ENCODE data around the gene BHLHE23. TPM values are rescaled to one million over a fixed set of nuclear protein-coding genes. Genes with fewer than 3 reads are reported as not detected.

Gene BHLHE23
- not detected for total RNA-seq

DNA sequence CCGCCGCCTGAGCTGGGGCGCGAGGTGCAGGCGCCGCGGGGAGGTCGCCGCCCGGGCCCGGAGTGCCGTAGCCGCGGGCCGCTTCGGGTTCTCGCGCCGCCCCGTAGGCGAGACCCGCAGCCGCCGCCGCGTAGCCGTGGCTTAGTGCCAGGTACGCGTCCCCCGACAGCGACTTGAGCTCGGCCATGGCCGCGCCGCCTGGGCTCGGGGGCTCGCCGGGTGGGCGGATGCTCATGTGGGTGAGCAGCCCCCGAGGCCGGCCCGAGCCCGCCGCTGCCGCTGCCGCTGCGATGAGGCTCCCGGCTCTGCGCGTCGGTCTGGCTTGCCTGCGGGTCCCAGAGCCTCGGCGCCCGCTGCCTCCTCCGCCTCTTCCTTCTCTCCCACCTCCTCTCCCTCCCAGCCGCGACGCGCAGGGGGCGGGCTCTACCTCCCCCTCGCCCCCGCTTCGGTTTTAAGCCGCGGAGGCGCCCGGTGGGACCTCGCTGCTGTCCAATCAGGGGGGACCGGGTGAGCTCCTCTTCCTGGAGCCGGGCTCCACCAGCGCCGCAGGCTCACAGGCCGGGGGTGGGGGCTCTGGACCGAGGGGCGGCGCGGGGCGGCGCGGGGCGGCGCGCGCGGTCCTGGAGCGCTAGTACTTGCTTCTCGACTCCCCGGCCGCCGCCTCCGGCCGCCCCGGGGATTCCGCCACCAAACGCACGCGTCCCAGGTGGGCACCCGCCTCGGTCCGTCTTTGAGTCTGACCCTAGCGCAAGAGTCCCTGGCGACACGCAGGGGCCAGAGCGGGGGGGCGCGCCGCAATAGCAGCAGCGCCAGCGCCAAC, at the start of gene BHLHE23:
Gene BHLHE23, minus strand, starts transcription at position 425 of the 820 bp plus-strand sequence. Its CDS starts 190 bp downstream, at position 235.
- ATAC-seq (replicated peaks) = no peak

DNA sequence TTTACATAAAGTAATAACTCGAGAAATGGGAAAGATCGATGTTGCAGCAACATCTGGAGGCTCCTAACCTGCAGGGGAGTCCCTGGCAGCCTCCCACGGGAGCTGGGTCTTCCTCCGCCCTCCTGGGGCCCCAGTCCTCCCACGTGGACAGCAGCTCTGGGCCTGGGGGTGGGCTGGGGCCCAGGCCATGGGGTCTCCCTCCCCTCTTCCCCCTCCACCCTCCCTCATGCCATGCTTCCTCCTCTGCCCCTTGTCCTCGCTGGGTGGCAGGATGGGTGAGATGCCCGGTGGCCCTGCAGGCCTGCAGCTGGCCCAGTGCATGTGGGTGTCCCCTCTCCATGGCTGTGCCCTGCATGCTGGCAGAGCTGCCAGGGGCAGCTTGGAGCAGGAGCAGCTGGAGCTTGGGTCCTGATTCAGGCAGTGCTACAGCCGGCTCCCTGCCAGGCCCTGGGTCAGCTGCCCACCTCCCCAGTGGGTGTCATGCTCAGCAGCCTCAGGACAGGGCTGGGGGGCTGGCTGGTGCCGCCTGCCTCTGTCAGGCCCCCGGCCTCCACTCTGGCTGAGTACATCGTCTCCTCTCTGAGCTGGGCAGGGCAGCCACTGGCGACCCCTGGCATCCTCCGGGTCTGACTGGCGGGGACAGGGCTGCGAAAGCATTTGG, 48.9 kb upstream of the BHLHE23 start:
- H3K27me3 Mint-ChIP-seq = peaks cover 10% of the 10 kb centered on the region
- no peak overlapping the region for H3K27ac Mint-ChIP-seq
- ATAC-seq (replicated peaks) = no peak
- no peaks in the 10 kb centered on the region for H3K36me3 Mint-ChIP-seq (ENCODE audit: low read depth)
- H3K9me3 Mint-ChIP-seq = no peaks in the 10 kb centered on the region
- H3K4me1 Mint-ChIP-seq = no peaks in the 10 kb centered on the region
- no peak overlapping the region for H3K4me3 Mint-ChIP-seq

More for the DNA sequence above, at the start of gene BHLHE23:
- Mint-ChIP-seq H3K4me3 (no peak within 1 kb of the TSS), H3K27ac (no peak within 1 kb of the TSS), H3K4me1 (peaks cover 7% of the 10 kb centered on the region), H3K27me3 (peaks cover 30% of the 10 kb centered on the region), H3K36me3 (ENCODE audit: low read depth) (no peaks in the 10 kb centered on the region), H3K9me3 (no peaks in the 10 kb centered on the region)

DNA sequence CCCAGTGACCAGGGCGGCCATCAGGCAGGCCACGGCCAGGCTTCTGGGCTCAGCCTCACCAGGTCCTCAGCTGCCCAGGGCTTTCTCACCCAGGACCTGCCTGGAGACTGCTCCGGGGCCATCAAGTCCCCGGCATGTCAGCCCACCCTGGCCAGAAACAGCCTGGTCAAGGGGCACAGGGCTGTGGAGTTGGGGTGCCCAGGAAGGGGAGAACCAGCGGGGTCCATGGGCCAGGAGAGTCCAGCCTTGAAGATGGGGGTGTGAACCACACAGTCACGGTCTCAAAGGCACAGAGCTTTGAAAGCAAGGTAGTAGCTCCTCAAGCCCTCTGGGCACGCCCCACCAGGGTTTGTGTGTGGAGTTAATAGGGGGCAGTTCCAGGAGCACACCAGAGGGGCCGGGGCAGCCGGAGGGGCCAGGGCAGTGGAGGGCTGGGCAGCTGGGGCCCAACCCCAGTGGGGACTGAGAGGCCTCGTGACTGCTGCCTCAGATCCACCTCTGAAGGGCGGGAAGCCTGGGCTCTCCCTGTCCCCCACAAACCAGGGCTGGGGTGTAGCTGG, 48.0 kb upstream of the BHLHE23 start:
- H3K27ac Mint-ChIP-seq = no peak overlapping the region
- H3K36me3 Mint-ChIP-seq (ENCODE audit: low read depth) = no peaks in the 10 kb centered on the region
- ATAC-seq (replicated peaks) = no peak
- H3K4me1 Mint-ChIP-seq = no peaks in the 10 kb centered on the region
- H3K27me3 Mint-ChIP-seq = peaks cover 10% of the 10 kb centered on the region
- no peak overlapping the region for H3K4me3 Mint-ChIP-seq
- no peaks in the 10 kb centered on the region for H3K9me3 Mint-ChIP-seq

DNA sequence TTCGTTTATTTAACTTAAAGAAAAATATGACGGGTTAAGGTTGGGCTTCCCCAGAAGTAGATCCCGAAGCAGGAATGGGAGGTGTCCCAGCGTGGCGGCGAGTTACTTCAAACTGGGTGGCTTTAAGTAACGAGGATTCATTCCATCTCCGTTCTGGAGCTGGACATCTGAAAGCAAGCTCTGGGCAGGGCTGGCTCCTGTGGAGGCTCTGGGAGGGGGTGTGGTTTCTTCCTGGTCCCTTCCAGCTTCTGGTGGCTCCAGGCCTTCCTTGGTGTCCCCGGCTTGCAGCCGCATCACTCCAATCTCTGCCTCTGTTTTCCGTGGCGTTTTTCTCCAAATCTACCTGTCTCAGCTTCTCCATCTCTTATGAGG, 47.3 kb upstream of the BHLHE23 start:
- peaks cover 10% of the 10 kb centered on the region for H3K27me3 Mint-ChIP-seq
- H3K9me3 Mint-ChIP-seq = no peaks in the 10 kb centered on the region
- H3K4me1 Mint-ChIP-seq = no peaks in the 10 kb centered on the region
- no peak overlapping the region for H3K4me3 Mint-ChIP-seq
- ATAC-seq (replicated peaks) = no peak
- no peaks in the 10 kb centered on the region for H3K36me3 Mint-ChIP-seq (ENCODE audit: low read depth)
- no peak overlapping the region for H3K27ac Mint-ChIP-seq

DNA sequence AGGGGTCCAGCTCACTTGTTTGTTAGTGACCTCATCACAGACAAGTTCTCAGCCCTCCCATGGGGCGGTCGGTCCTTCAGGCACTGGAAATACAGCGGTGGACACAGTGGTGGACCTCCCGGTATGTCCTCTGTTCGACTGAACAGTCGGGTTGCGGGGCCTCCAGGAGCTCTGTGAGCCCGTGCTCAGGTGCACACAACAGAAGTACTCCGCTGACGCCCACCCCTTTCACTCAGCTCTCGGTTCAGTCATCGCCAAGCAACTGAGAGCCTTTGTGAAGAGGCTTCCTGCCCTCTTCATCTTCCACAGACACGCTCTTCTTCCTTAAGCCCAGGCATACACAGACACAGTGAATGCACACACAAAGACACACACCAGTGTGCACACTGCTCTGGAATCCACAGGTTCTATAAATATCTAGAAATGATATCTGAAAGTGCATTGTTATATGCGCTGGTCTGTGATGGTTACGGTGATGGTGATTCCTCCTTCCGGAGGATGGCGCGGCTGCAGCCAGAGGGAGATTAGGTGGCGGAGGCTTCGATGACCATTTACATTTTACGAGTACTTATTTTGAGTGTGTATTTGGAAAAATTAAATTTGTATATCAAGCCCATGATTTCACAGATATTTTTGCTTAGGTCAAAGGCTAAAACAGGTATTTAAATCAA, 46.8 kb upstream of the BHLHE23 start:
- H3K36me3 Mint-ChIP-seq (ENCODE audit: low read depth) = no peaks in the 10 kb centered on the region
- H3K27ac Mint-ChIP-seq = no peak overlapping the region
- H3K4me1 Mint-ChIP-seq = no peaks in the 10 kb centered on the region
- peaks cover 10% of the 10 kb centered on the region for H3K27me3 Mint-ChIP-seq
- ATAC-seq (replicated peaks) = no peak
- H3K4me3 Mint-ChIP-seq = no peak overlapping the region
- H3K9me3 Mint-ChIP-seq = no peaks in the 10 kb centered on the region

DNA sequence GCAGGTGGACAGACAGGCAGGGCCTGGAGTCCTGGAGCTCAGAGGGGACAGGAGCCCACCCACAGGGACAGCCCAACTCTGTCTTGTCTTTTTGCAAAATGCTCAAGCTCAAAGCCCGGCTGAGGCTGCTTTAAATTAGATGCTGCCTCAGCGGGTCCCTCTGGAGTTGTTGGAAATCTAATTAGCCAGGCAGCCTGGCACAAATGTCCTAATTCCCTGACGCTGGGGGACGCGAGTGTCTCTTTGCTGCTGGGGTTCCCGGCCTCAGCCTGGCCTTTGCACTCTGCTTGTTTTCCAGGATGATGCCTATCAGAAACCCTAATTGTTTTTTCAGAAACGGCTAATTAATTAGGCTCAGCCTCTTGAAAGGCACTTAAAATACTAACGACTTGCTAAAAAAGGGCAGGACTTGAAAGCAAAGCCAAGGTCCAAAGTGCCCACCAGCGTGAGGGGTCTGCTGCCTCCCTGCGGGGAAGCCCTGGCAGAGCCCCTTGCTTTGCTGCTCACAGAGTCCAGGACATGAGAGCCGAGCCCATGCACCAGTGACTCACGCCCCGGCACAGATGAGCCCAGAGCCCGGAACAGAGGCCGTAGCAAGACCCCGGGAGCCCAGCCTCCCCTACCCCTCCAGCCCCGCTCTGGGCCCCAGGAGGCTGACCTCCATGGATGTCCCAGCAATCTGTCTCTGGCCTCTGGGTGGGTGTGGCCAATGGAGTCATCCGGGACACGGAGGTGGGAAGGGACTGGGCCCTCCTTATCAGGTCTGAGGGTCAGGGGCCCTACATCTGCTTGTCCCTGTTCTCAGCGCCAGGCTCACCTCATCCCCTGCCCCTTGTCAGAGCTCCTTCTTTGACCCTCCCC, 46.0 kb upstream of the BHLHE23 start:
- Mint-ChIP-seq H3K4me3 (no peak overlapping the region), H3K9me3 (no peaks in the 10 kb centered on the region), H3K27ac (no peak overlapping the region), H3K4me1 (no peaks in the 10 kb centered on the region), H3K27me3 (peaks cover 10% of the 10 kb centered on the region), H3K36me3 (ENCODE audit: low read depth) (no peaks in the 10 kb centered on the region)
- ATAC-seq (replicated peaks) = no peak

DNA sequence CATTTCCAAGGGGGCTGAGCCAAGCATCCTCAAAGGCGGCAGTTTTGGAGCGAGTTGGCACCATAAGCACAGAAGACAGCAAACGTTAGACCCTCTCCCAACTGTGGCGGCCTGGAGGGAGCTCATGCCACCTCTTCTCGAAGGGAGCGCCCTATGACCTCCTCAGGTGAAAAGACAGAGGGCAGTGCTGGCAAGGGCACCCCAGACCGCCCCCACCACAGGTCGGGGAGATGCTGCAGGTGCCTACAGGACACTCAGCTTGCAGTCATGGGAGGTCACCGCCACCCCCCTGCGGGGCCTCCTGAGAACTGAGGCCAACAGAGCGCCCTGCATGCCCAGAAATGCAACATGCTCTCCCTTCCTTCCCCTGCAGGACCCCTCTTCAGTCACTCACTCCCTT, 45.1 kb upstream of the BHLHE23 start:
- no peak overlapping the region for H3K4me3 Mint-ChIP-seq

DNA sequence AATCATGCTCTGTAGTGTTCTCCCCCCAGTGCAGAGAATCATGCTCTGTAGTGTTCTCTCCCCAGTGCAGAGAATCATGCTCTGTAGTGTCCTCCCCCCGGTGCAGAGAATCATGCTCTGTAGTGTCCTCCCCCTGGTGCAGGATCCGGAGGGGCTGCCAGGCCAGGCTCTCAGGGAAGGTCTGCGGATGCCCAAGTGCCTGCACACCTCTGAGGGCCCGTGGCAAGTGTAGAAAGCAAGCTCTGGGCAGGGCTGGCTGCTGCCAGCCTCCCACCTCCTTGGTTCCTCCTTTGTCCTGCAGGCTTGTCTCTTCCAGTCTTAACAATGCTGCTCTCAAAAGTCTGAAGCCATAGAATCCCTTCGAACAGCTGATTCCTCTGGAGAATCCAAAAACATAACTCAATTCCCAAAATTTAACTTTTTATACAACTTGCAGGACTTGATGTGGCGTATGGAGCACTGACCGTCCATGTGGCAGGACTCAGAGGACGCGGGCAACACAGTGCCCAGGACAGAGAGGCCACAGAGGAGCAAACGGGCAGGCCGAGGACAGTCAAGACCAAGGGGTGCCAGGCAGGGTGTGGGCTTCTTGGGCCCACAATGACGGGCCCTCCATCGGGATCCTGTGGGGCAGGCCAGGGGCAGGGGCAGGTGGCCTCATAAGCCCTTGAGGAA, 44.6 kb upstream of the BHLHE23 start:
- Mint-ChIP-seq H3K9me3 (no peaks in the 10 kb centered on the region), H3K36me3 (ENCODE audit: low read depth) (no peaks in the 10 kb centered on the region), H3K27ac (no peak overlapping the region), H3K4me1 (no peaks in the 10 kb centered on the region), H3K27me3 (peaks cover 17% of the 10 kb centered on the region), H3K4me3 (no peak overlapping the region)
- no peak for ATAC-seq (replicated peaks)

More for the DNA sequence above, 45.1 kb upstream of the BHLHE23 start:
- no peak for ATAC-seq (replicated peaks)
- H3K9me3 Mint-ChIP-seq = no peaks in the 10 kb centered on the region
- H3K27ac Mint-ChIP-seq = no peak overlapping the region
- no peaks in the 10 kb centered on the region for H3K4me1 Mint-ChIP-seq
- H3K27me3 Mint-ChIP-seq = peaks cover 16% of the 10 kb centered on the region
- H3K36me3 Mint-ChIP-seq (ENCODE audit: low read depth) = no peaks in the 10 kb centered on the region

DNA sequence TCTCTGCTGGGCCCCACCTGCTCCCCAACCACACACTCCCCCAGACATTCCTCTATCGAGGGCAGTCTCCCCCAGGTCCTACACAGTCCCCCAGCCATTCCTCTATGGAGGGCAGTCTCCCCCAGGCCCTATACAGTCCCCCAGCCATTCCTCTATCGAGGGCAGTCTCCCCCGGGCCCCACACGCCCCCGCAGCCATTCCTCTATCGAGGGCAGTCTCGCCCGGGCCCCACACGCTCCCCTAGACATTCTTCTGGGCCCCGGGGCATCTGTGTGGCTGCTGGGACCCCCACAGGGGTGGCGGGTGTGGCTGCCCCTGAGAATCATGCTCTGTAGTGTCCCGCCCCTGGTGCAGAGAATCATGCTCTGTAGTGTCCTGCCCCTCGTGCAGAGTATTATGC, 43.6 kb upstream of the BHLHE23 start:
- Mint-ChIP-seq H3K36me3 (ENCODE audit: low read depth) (no peaks in the 10 kb centered on the region), H3K9me3 (no peaks in the 10 kb centered on the region), H3K27me3 (peaks cover 20% of the 10 kb centered on the region), H3K27ac (no peak overlapping the region), H3K4me1 (no peaks in the 10 kb centered on the region), H3K4me3 (no peak overlapping the region)
- no peak for ATAC-seq (replicated peaks)

DNA sequence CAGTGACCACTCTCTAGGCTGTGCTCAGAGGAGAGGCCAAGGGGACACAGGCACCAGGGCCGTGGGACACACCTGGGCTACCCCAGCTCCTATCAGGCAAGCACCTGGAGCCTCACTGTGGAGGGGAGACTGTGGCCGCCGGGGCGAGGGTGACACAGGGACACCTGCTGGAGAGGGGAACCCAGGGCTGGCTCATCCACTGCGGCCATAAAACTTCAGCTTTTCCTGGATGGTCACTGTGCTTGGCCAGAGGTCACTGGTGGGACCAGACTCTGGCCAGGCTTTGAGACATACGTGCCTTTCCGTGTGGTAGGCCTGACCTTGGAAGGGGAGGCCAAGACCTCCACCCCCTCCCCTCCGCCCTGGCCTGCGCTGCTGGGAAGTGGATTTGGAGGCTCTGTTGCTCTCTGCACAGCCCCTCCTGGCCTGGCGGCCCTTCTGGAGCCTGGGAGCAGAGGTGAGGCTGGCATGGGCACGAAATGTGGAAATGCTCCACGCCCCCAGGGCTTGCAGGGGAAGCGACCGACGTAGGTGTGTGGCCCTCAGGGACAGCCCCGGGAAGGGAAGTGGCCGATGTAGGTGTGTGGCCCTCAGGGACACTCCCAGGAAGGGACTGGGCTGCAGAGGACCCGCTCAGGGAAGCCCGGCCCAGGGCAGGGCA, 42.9 kb upstream of the BHLHE23 start:
- no peak overlapping the region for H3K4me3 Mint-ChIP-seq
- H3K4me1 Mint-ChIP-seq = no peaks in the 10 kb centered on the region
- H3K36me3 Mint-ChIP-seq (ENCODE audit: low read depth) = no peaks in the 10 kb centered on the region
- no peaks in the 10 kb centered on the region for H3K9me3 Mint-ChIP-seq
- no peak overlapping the region for H3K27ac Mint-ChIP-seq
- ATAC-seq (replicated peaks) = no peak
- H3K27me3 Mint-ChIP-seq = peaks cover 20% of the 10 kb centered on the region

DNA sequence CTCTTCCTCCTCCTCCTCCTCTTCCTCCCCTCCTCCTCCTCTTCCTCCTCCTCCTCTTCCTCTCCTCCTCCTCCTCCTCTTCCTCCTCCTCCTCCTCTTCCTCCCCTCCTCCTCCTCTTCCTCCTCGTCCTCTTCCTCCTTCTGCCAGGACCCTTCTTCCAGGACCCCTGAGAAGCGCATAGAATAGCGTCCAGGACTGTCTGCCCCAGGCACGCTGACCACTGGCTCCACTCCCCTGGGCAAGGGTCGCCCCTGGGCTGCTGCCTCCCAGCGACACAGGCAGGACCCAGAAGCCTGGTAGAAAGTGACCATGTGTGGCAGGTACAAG, 42.4 kb upstream of the BHLHE23 start:
- Mint-ChIP-seq H3K4me3 (no peak overlapping the region), H3K9me3 (no peaks in the 10 kb centered on the region), H3K36me3 (ENCODE audit: low read depth) (no peaks in the 10 kb centered on the region), H3K27ac (no peak overlapping the region), H3K27me3 (peaks cover 17% of the 10 kb centered on the region), H3K4me1 (no peaks in the 10 kb centered on the region)
- no peak for ATAC-seq (replicated peaks)

DNA sequence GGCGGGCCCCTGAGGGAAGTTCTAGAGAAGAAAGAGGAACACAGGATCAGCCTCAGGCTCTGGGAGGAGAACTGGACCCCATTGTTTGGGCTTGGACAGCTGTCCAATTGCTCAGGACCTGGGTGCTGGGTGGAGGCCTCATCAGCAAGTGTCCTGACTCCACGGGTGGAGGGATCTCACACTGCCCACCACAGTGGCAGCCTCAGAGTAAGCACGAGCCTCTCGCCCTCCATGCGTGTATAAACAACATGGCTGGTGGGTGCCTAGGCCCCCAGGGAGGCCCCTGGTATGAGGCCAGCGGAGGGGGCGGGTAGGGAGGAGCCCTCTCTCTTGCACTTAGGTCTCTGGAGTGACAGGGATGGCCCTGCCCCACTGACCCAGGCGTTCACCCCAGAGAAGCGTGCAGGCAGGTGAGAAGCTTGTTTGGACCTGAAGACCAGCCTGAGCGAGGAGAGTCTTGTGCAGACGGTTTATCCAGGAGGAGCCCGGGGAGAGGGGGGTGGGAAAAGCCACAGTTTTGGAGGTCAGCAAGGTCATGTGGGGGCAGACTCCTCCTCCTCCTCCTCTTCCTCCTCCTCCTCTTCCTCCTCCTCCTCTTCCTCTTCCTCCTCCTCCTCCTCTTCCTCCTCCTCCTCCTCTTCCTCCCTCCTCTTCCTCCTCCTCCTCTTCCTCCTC, 41.9 kb upstream of the BHLHE23 start:
- no peak overlapping the region for H3K4me3 Mint-ChIP-seq
- H3K9me3 Mint-ChIP-seq = no peaks in the 10 kb centered on the region
- no peaks in the 10 kb centered on the region for H3K36me3 Mint-ChIP-seq (ENCODE audit: low read depth)
- peaks cover 16% of the 10 kb centered on the region for H3K27me3 Mint-ChIP-seq
- H3K27ac Mint-ChIP-seq = no peak overlapping the region
- ATAC-seq (replicated peaks) = no peak
- H3K4me1 Mint-ChIP-seq = no peaks in the 10 kb centered on the region

DNA sequence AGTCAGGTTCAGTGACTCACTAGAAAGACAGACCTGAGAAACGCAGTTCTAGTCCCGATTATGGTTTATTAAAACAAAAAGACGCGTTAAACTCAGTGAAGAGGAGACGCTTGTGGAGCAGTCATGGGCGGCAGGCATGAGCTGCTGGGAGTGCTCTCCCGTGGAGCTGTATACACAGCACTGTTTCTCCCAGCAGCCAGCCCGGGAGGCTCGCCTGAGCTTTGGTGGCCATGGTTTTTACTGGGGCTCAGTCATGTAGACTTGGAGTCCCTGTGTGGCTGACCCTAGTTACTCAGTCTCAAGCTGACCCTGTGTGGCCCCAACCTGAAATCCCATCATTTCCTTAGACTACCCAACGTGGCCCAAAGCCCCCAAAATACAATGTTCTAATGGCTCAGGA, 41.2 kb upstream of the BHLHE23 start:
- Mint-ChIP-seq H3K27me3 (peaks cover 15% of the 10 kb centered on the region), H3K9me3 (no peaks in the 10 kb centered on the region), H3K4me1 (no peaks in the 10 kb centered on the region), H3K36me3 (ENCODE audit: low read depth) (no peaks in the 10 kb centered on the region), H3K4me3 (no peak overlapping the region), H3K27ac (no peak overlapping the region)
- no peak for ATAC-seq (replicated peaks)

Measured in activated T-helper 17 cell treated with anti-CD3 and anti-CD28 coated beads, Interleukin-2, amount 50 U/mL, for 72 hours (primary cell).